GM10266 (cell line): ENCODE results near the gene LAPTM5.

Experiments
- DNase-seq: peaks from one replicate; pipeline ENCODE4 v3.0.0; 2012; ENCODE audit errors: extremely low spot score
- TF ChIP-seq, protein P1 (sequence below): IDR thresholded peaks from 2 replicates; pipeline ENCODE4 v1.5.1; 2012; ENCODE audit warnings: mild to moderate bottlenecking, low read depth; ENCODE audit not compliant: control insufficient read depth, insufficient read depth; ENCODE audit errors: missing control alignments

Gene LAPTM5

DNA sequence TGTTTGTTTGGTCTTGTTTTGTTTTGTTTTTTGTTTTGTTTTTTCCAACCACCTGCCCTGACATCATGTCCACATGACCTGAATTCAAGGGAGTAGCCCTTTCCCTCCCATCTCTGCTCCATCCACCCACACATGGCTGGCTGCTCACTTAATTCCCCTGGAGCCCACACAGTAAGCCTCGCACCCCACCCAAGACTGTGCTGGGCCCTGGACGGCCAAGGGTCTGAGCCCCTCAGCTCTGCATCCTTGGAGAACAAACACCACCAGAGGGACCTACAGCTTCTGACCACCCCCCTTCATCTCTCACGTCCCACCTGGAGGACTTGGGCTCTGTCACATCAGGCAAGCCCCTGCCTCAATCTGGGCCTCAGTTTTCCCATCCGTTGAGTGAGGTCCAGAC is 73.3 kb downstream of the LAPTM5 start:
- TF ChIP-seq, protein P1, sequence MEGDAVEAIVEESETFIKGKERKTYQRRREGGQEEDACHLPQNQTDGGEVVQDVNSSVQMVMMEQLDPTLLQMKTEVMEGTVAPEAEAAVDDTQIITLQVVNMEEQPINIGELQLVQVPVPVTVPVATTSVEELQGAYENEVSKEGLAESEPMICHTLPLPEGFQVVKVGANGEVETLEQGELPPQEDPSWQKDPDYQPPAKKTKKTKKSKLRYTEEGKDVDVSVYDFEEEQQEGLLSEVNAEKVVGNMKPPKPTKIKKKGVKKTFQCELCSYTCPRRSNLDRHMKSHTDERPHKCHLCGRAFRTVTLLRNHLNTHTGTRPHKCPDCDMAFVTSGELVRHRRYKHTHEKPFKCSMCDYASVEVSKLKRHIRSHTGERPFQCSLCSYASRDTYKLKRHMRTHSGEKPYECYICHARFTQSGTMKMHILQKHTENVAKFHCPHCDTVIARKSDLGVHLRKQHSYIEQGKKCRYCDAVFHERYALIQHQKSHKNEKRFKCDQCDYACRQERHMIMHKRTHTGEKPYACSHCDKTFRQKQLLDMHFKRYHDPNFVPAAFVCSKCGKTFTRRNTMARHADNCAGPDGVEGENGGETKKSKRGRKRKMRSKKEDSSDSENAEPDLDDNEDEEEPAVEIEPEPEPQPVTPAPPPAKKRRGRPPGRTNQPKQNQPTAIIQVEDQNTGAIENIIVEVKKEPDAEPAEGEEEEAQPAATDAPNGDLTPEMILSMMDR, result no peak
- no peak for DNase-seq

DNA sequence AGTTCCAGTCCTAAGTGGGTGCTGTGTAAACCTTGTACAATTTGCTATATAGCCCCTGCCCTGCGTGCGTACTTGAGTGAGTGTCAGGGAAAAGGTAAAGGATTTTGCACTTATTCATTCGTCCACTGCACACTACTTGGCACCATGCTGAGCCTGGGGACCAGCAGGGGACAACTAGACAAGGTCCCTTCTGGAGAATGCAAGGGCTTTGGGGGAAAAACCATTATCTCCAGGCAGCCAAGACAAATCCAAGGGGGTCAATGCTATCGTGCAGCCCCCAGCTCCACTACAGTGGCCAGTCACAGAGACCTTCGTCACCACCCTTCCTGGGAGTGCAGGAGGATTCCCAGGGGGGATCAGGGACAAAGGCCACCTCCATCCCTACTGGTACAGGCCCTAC is 73.9 kb downstream of the LAPTM5 start:
- no peak for DNase-seq
- TF ChIP-seq, protein P1, result no peak
